GM18505 (cell line): ENCODE measurements around the gene SPATA33.
"Not testable (repeated sequence)": the region's sequence is repeated elsewhere in the genome, so short reads cannot be mapped to it uniquely, and the experiment has no call there.

Experiments used
- ATAC-seq: cut with Tn5 transposase; IDR thresholded peaks from one replicate; pipeline ENCODE4 v1.9.1; 2021; ENCODE audit not compliant: unreplicated experiment
- POLR2A ChIP-seq: IDR thresholded peaks from 4 replicates; pipeline ENCODE4 v1.6.1; 2011; ENCODE audit warnings: borderline replicate concordance; ENCODE audit not compliant: insufficient read depth, insufficient read length; ENCODE audit errors: extremely low read depth

SPATA33 gene

GRCh38 chr16:89619840-89620239, 37.8 kb upstream of the SPATA33 start:
- no peak for TF ChIP-seq POLR2A
- ATAC-seq: no peak

GRCh38 chr16:89620406-89620841, 37.2 kb upstream of the SPATA33 start:
- ATAC-seq: no peak
- no peak for TF ChIP-seq POLR2A

GRCh38 chr16:89621136-89621697, 36.4 kb upstream of the SPATA33 start:
- TF ChIP-seq POLR2A: no peak
- no peak for ATAC-seq

- ATAC-seq: no peak
- TF ChIP-seq POLR2A: no peak
Observed at GRCh38 chr16:89621698-89622409, 35.8 kb upstream of the SPATA33 start.

GRCh38 chr16:89623511-89624261, 34.0 kb upstream of the SPATA33 start:
- no peak for ATAC-seq
- no peak for TF ChIP-seq POLR2A

DNA sequence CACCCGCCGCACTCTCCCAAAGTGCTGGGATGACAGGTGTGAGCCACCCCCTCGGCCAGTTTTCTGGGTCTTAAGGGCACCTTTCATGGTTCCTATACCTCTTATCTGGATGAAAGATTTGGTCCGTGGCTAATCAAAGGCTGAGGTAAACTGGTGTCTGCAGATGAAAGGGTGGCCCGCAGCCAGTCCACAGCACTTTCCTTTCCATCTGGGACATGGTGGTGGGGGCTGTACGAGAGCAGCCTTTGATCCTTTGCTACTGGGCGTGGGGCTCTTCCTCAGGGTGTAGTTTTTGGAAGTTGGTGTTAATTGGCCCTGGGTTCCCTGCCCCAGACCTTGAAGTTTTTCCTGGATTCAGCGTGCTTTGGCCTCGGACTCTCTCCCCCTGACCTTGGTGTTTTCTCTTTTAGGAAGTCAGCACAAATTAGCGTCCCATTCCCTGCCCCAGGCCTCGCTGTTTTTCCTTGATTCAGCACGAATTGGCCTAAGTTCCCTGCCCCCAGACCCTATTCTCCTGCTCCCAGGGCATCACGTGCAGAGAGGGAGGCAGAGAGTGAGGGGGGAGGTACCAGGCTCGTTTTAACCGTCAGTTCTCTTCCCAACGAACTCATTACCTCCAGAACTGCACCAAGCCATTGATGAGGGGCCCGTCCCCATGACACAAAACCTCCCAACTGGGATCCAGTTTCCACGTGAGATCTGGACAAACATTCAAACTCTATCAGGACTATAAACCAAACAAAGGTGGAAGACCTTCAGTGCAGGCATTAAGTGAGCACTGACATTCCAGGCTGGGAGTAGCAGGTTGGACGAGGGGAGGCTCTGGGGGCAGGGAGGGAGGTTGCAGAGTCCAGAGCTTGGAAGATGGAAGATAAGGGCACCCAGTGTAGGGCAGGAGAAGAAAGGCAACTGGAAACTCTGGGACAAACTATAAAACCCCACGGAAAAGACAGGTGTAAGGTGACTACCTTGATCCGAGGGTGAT, 32.6 kb upstream of the SPATA33 start:
- no peak for TF ChIP-seq POLR2A
- ATAC-seq: no peak

- no peak for TF ChIP-seq POLR2A
- ATAC-seq: no peak
Observed at GRCh38 chr16:89629827-89630610, 27.6 kb upstream of the SPATA33 start.

DNA sequence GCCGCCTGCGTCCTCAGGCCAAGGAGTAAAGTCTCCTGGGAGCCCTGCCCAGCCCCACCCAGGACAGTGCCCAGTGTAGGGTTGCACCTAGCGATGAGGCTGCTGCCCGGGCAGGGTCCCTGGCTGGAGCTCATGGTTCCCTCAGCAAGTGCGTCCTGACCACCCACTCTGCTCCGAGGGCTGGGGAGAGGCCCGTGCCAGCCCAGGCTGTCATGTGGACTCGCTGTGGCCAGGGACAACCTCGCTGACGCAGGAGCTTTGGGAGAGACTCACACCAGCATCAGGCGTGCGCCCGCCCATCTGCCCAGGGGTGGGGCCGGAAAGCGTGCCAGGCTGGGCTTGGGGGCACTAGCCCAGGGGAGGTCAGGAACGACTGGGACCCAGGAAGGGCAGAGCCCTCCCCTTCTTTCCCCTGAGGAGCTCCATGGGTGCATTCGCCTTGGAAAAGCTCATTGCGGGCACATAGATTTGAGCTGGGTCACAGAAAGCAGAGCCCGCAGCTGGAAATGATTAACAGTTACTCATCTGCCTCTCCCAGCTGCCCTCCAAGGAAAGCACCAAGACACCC, 24.5 kb upstream of the SPATA33 start:
- no peak for TF ChIP-seq POLR2A
- no peak for ATAC-seq

GRCh38 chr16:89634463-89635385, 22.9 kb upstream of the SPATA33 start:
- ATAC-seq: not testable (repeated sequence)

DNA sequence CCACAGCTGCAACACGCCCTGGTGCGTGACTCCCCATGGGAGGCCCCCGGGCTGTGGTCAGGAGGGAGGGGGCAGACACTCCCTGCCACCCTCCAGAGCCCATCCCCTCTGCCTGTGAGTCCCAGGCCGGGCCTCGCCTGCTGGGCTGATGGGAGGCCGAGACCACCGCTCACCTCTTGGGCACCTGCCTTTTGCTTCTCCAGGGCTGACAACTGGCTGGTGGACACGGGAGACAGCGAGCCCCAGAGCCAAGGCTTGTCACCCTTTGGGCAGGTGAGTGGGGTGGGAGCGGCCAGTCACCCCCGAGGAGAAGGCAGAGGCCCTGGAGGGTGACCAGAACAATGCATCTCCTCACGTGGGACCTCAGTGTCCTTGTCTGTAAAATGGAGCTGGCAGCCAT, 21.0 kb upstream of the SPATA33 start:
- no peak for ATAC-seq
- no peak for TF ChIP-seq POLR2A

DNA sequence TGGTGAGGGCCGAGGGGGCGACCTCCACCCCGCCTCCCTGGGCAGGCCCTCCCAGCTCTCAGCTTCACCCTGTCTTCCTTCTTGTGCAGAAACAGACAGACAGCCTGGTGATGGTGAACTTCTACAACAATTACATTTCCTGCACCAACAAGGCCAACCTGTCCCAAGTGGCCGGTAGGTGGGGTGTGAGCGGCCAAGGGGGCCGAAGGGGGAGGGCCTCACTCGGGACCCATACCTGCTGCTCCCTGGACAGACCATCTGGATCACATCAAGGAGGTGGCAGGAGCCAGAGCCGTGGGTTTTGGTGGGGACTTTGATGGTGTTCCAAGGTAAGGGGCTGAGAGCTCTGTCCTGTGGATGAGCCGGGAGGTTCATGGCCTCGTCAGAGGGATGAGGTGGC, 20.3 kb upstream of the SPATA33 start:
- no peak for TF ChIP-seq POLR2A
- no peak for ATAC-seq

DNA sequence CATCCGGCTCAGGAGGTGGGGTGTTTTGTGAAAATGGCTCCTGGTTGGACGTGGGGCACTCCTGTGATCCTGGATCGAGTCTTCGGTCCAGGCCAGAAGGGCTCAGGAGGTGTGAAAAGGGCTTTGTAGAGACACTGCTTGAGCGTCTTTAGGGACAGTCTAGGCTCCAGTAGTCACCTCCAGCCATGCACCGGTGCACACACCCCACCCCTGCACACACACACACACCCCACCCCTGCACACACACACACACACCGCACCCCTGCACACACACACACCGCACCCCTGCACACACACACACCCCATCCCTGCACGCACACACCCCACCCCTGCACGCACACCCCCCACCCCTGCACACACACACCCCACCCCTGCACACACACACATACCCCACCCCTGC, 19.2 kb upstream of the SPATA33 start:
- no peak for TF ChIP-seq POLR2A
- no peak for ATAC-seq

GRCh38 chr16:89639385-89639784, 18.3 kb upstream of the SPATA33 start:
- ATAC-seq: no peak

More at GRCh38 chr16:89639385-89639784, 18.3 kb upstream of the SPATA33 start:
- no peak for TF ChIP-seq POLR2A
